Prostate gland (tissue), 2 donors: ENCODE results near the gene PLCB3.

Experiments
- POLR2AphosphoS5 ChIP-seq: sonication (generic); formaldehyde crosslinking; IDR thresholded peaks from one replicate; pipeline ENCODE4 v1.6.1; 2017; ENCODE audit warnings: antibody characterized with exemption
- TF ChIP-seq, protein P1 (sequence below), 4 experiments: fragments of 200-600 bp in 2 of 4; fragments of 450-650 bp in 2 of 4; sonication (generic) in 2 of 4; IDR thresholded peaks; 1 replicate in 3 of 4; 2 replicates in 1 of 4; pipeline ENCODE4 v1.5.1; 2016 to 2019; ENCODE audit warnings: antibody characterized with exemption in 4 of 4, mild to moderate bottlenecking in 2 of 4, moderate library complexity in 2 of 4

- TF ChIP-seq, protein P1, sequence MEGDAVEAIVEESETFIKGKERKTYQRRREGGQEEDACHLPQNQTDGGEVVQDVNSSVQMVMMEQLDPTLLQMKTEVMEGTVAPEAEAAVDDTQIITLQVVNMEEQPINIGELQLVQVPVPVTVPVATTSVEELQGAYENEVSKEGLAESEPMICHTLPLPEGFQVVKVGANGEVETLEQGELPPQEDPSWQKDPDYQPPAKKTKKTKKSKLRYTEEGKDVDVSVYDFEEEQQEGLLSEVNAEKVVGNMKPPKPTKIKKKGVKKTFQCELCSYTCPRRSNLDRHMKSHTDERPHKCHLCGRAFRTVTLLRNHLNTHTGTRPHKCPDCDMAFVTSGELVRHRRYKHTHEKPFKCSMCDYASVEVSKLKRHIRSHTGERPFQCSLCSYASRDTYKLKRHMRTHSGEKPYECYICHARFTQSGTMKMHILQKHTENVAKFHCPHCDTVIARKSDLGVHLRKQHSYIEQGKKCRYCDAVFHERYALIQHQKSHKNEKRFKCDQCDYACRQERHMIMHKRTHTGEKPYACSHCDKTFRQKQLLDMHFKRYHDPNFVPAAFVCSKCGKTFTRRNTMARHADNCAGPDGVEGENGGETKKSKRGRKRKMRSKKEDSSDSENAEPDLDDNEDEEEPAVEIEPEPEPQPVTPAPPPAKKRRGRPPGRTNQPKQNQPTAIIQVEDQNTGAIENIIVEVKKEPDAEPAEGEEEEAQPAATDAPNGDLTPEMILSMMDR (IDR thresholded peaks at IDR 0.05) = no peak
- no peak for TF ChIP-seq POLR2AphosphoS5
These were observed 21.6 kb upstream of the PLCB3 start for GRCh38 chr11:64229744-64230170.
